ENCODE measurements around the gene RIMS1. TPM values are rescaled to one million over a fixed set of nuclear protein-coding genes. Genes with fewer than 3 reads are reported as not detected.

RIMS1 gene
- total RNA-seq, 1 experiment from 2014 or later: 3.3 TPM

- peak; percentile 49 for DNase-seq (ENCODE audit: low read depth)
Measured at GRCh38 chr6:72245565-72245964, 359.2 kb downstream of the RIMS1 start.

- DNase-seq (ENCODE audit: low read depth): no peak
Measured at GRCh38 chr6:72246926-72247325, 360.6 kb downstream of the RIMS1 start.

- DNase-seq (ENCODE audit: low read depth): no peak
Measured at GRCh38 chr6:72248621-72249020, 362.3 kb downstream of the RIMS1 start.

- DNase-seq (ENCODE audit: low read depth): no peak
Measured at GRCh38 chr6:72250664-72251063, 364.3 kb downstream of the RIMS1 start.

GRCh38 chr6:72260489-72260888, 374.1 kb downstream of the RIMS1 start:
- DNase-seq (ENCODE audit: low read depth): peak; percentile 41

- DNase-seq (ENCODE audit: low read depth): no peak
Measured at GRCh38 chr6:72261554-72261953, 375.2 kb downstream of the RIMS1 start.

- DNase-seq (ENCODE audit: low read depth): no peak
Measured at GRCh38 chr6:72262254-72262653, 375.9 kb downstream of the RIMS1 start.

- no peak for DNase-seq (ENCODE audit: low read depth)
Measured at GRCh38 chr6:72267470-72267869, 381.1 kb downstream of the RIMS1 start.

- no peak for DNase-seq (ENCODE audit: low read depth)
Measured at GRCh38 chr6:72271531-72271930, 385.2 kb downstream of the RIMS1 start.

GRCh38 chr6:72272958-72273357, 386.6 kb downstream of the RIMS1 start:
- DNase-seq (ENCODE audit: low read depth): no peak

- DNase-seq (ENCODE audit: low read depth): no peak
Measured at GRCh38 chr6:72275888-72276287, 389.5 kb downstream of the RIMS1 start.

- DNase-seq (ENCODE audit: low read depth): no peak
Measured at GRCh38 chr6:72282201-72282600, 395.9 kb downstream of the RIMS1 start.

GRCh38 chr6:72283571-72283970, 397.2 kb downstream of the RIMS1 start:
- DNase-seq (ENCODE audit: low read depth): no peak

- peak; percentile 45 for DNase-seq (ENCODE audit: low read depth)
Measured at GRCh38 chr6:72286911-72287311, 400.6 kb downstream of the RIMS1 start.

- DNase-seq (ENCODE audit: low read depth): no peak
Measured at GRCh38 chr6:72287801-72288200, 401.5 kb downstream of the RIMS1 start.

- DNase-seq (ENCODE audit: low read depth): no peak
Measured at GRCh38 chr6:72288592-72288991, 402.2 kb downstream of the RIMS1 start.

GRCh38 chr6:72290620-72291019, 404.3 kb downstream of the RIMS1 start:
- DNase-seq (ENCODE audit: low read depth): no peak

- no peak for DNase-seq (ENCODE audit: low read depth)
Measured at GRCh38 chr6:72296375-72296774, 410.0 kb downstream of the RIMS1 start.

- DNase-seq (ENCODE audit: low read depth): no peak
Measured at GRCh38 chr6:72305971-72306370, 419.6 kb downstream of the RIMS1 start.

- no peak for DNase-seq (ENCODE audit: low read depth)
Measured at GRCh38 chr6:72316675-72317380, 430.5 kb downstream of the RIMS1 start.

GRCh38 chr6:72321788-72322187, 435.4 kb downstream of the RIMS1 start:
- no peak for DNase-seq (ENCODE audit: low read depth)

- DNase-seq (ENCODE audit: low read depth): no peak
Measured at GRCh38 chr6:72322771-72323170, 436.4 kb downstream of the RIMS1 start.

GRCh38 chr6:72324591-72324990, 438.2 kb downstream of the RIMS1 start:
- DNase-seq (ENCODE audit: low read depth): no peak

- DNase-seq (ENCODE audit: low read depth): no peak
Measured at GRCh38 chr6:72328775-72329174, 442.4 kb downstream of the RIMS1 start.
